ENCODE measurements around the gene BBS9. TPM values are rescaled to one million over a fixed set of nuclear protein-coding genes. Genes with fewer than 3 reads are reported as not detected.
A peak's percentile ranks its signal among the peaks of the same experiment; 100 is the strongest.

Gene BBS9
- total RNA-seq, 2 donors from 2014 or later, result 9.3 to 10.9 TPM

- no peak for DNase-seq
- intact Hi-C loops (cut with DNase I), result no loop called here
- Histone ChIP-seq H3K9ac (ENCODE audit: low read depth in 2 of 2, low read length in 2 of 2) (no peak overlapping the region), H3K4me1 (no peaks in the 10 kb centered on the region), H3K36me3 (no peaks in the 10 kb centered on the region), H3K27me3 (no peaks in the 10 kb centered on the region), H3K27ac (no peak overlapping the region), H3K4me3 (no peak overlapping the region), H3K9me3 (no peaks in the 10 kb centered on the region)
- TF ChIP-seq CTCF (IDR thresholded peaks at IDR 0.05), result no peak
These were observed 515.1 kb downstream of the BBS9 start for GRCh38 chr7:33644489-33644888.

GRCh38 chr7:33645104-33645503, 515.7 kb downstream of the BBS9 start:
- Histone ChIP-seq H3K4me1 (no peaks in the 10 kb centered on the region), H3K9me3 (no peaks in the 10 kb centered on the region), H3K36me3 (no peaks in the 10 kb centered on the region), H3K4me3 (no peak overlapping the region), H3K27ac (no peak overlapping the region), H3K27me3 (no peaks in the 10 kb centered on the region), H3K9ac (ENCODE audit: low read depth in 2 of 2, low read length in 2 of 2) (no peak overlapping the region)
- TF ChIP-seq CTCF (IDR thresholded peaks at IDR 0.05), result no peak
- no peak for DNase-seq
- intact Hi-C loops (cut with DNase I), result no loop called here

GRCh38 chr7:33646166-33646565, 516.8 kb downstream of the BBS9 start:
- intact Hi-C loops (cut with DNase I), result no loop called here
- Histone ChIP-seq H3K9ac (ENCODE audit: low read depth in 2 of 2, low read length in 2 of 2) (no peak overlapping the region), H3K36me3 (no peaks in the 10 kb centered on the region), H3K9me3 (no peaks in the 10 kb centered on the region), H3K4me1 (no peaks in the 10 kb centered on the region), H3K27me3 (no peaks in the 10 kb centered on the region), H3K4me3 (no peak overlapping the region), H3K27ac (no peak overlapping the region)
- no peak for DNase-seq
- TF ChIP-seq CTCF (IDR thresholded peaks at IDR 0.05), result no peak

GRCh38 chr7:33646891-33647391, 517.6 kb downstream of the BBS9 start:
- Histone ChIP-seq H3K9ac (ENCODE audit: low read depth in 2 of 2, low read length in 2 of 2) (no peak overlapping the region), H3K27ac (no peak overlapping the region), H3K4me1 (no peaks in the 10 kb centered on the region), H3K36me3 (no peaks in the 10 kb centered on the region), H3K27me3 (no peaks in the 10 kb centered on the region), H3K4me3 (no peak overlapping the region), H3K9me3 (no peaks in the 10 kb centered on the region)
- intact Hi-C loops (cut with DNase I), result no loop called here
- no peak for TF ChIP-seq CTCF (IDR thresholded peaks at IDR 0.05)
- no peak for DNase-seq

- peak; percentile 60 for DNase-seq
- no peaks in the 10 kb centered on the region for H3K4me1 ChIP-seq
- TF ChIP-seq CTCF (IDR thresholded peaks at IDR 0.05), result no peak
- H3K36me3 ChIP-seq, result no peaks in the 10 kb centered on the region
- H3K9me3 ChIP-seq, result no peaks in the 10 kb centered on the region
- no peak overlapping the region for H3K4me3 ChIP-seq
- no peak overlapping the region for H3K9ac ChIP-seq (ENCODE audit: low read depth in 2 of 2, low read length in 2 of 2)
- intact Hi-C loops (cut with DNase I), result no loop called here
- H3K27ac ChIP-seq, result no peak overlapping the region
- H3K27me3 ChIP-seq, result no peaks in the 10 kb centered on the region
These were observed 520.4 kb downstream of the BBS9 start for GRCh38 chr7:33649476-33650441.

All from colonic mucosa (tissue), 4 donors.